OCI-LY7 (cell line): Measurements from ENCODE around the gene SEC22C. TPM values are rescaled to one million over a fixed set of nuclear protein-coding genes. Genes with fewer than 3 reads are reported as not detected.

ENCODE experiments used
- BruUV-seq: library from RNA; stranded (reverse); fragments of 400-500 nt; replicated peaks from 2 replicates; lab custom pipeline; 2021; lab: Mats Ljungman, UMichigan
- CTCF ChIA-PET: fragments of 300-600 bp; sonication (Branson Sonifier 250); formaldehyde crosslinking; loops from one replicate; lab custom pipeline; 2022; ENCODE audit warnings: antibody characterized with exemption; ENCODE audit not compliant: unreplicated experiment; lab: Charles Lee
- POLR2A ChIA-PET: fragments of 300-600 bp; sonication (Branson Sonifier 250); formaldehyde crosslinking; loops from one replicate; lab custom pipeline; 2022; ENCODE audit warnings: antibody characterized with exemption; lab: Charles Lee
- DNase-seq: peaks from one replicate; pipeline ENCODE4 v3.0.0-alpha.2; 2015; ENCODE audit warnings: low spot score
- H2AFZ ChIP-seq: fragments of 200-600 bp; sonication (generic), shearing (Covaris generic); 2 replicates; pipeline ENCODE4 v1.6.1; 2014; ENCODE audit warnings: mild to moderate bottlenecking, antibody characterized with exemption, low read length, moderate library complexity
- H3K27ac ChIP-seq: fragments of 200-600 bp; sonication (generic); 2 replicates; pipeline ENCODE4 v1.5.1; 2014; ENCODE audit warnings: mixed run types, low read depth, mild to moderate bottlenecking, moderate library complexity, low read length, inconsistent platforms; ENCODE audit not compliant: poor library complexity, severe bottlenecking
- H3K36me3 ChIP-seq: fragments of 200-600 bp; sonication (generic); 2 replicates; pipeline ENCODE4 v1.6.1; 2014; ENCODE audit warnings: mild to moderate bottlenecking, antibody characterized with exemption, low read length, moderate library complexity, mixed read lengths; ENCODE audit not compliant: insufficient read depth
- H3K4me1 ChIP-seq: fragments of 200-600 bp; sonication (generic); 2 replicates; pipeline ENCODE4 v1.5.1; 2014; ENCODE audit warnings: mild to moderate bottlenecking, low read length; ENCODE audit not compliant: insufficient read depth, poor library complexity, severe bottlenecking
- H3K4me2 ChIP-seq: fragments of 200-600 bp; sonication (generic); 2 replicates; pipeline ENCODE4 v1.6.1; 2014; ENCODE audit warnings: mild to moderate bottlenecking, low read length
- H3K4me3 ChIP-seq: fragments of 200-600 bp; sonication (generic); 2 replicates; pipeline ENCODE4 v1.5.1; 2014; ENCODE audit warnings: mild to moderate bottlenecking, low read depth, low read length; ENCODE audit not compliant: poor library complexity, severe bottlenecking
- H3K79me2 ChIP-seq: fragments of 200-600 bp; sonication (generic); 2 replicates; pipeline ENCODE4 v1.6.1; 2016; ENCODE audit warnings: low read depth, mild to moderate bottlenecking, low read length, moderate library complexity, mixed read lengths; ENCODE audit not compliant: insufficient read depth
- H3K9me2 ChIP-seq: fragments of 200-600 bp; sonication (generic); 2 replicates; pipeline ENCODE4 v1.6.1; 2016; ENCODE audit warnings: mild to moderate bottlenecking, low read length, mixed read lengths; ENCODE audit not compliant: insufficient read depth
- H3K9me3 ChIP-seq: fragments of 200-600 bp; sonication (generic); 2 replicates; pipeline ENCODE4 v1.6.1; 2014; ENCODE audit warnings: mild to moderate bottlenecking, mixed run types, low read length, mixed read lengths
- H4K20me1 ChIP-seq: fragments of 200-600 bp; sonication (generic); 2 replicates; pipeline ENCODE4 v1.6.1; 2014; ENCODE audit warnings: mild to moderate bottlenecking, antibody characterized with exemption, low read length, moderate library complexity, mixed read lengths; ENCODE audit not compliant: insufficient read depth
- EZH2phosphoT487 ChIP-seq: fragments of 200-600 bp; sonication (generic); IDR thresholded peaks from 2 replicates; pipeline ENCODE4 v1.6.1; 2018; ENCODE audit warnings: low read depth, borderline replicate concordance, mild to moderate bottlenecking, mixed run types, antibody characterized with exemption, low read length, moderate library complexity, mixed read lengths
- intact Hi-C: fragments of 100-400 bp; cut with micrococcal nuclease; formaldehyde crosslinking; loops from one replicate; pipeline ENCODE4 v1.10.0; 2022; ENCODE audit not compliant: unreplicated experiment
- total RNA-seq, 2 experiments: library from RNA; depleted of rRNA in 1 of 2; stranded (reverse); fragments of >200 nt in 1 of 2; shearing (Covaris generic) in 1 of 2; gene quantifications; 2 replicates each; pipeline ENCODE4 v1.2.3, GENCODE V29; 2014 to 2022
- TF ChIP-seq, protein P1 (sequence below): fragments of 200-600 bp; sonication (generic); conservative IDR thresholded peaks from 2 replicates; pipeline ENCODE4 v1.5.1; 2014; ENCODE audit warnings: mild to moderate bottlenecking, antibody characterized with exemption, low read length, moderate library complexity, mixed read lengths

SEC22C gene
- total RNA-seq, 2 experiments from 2014 or later: 33.0 to 36.2 TPM

DNA sequence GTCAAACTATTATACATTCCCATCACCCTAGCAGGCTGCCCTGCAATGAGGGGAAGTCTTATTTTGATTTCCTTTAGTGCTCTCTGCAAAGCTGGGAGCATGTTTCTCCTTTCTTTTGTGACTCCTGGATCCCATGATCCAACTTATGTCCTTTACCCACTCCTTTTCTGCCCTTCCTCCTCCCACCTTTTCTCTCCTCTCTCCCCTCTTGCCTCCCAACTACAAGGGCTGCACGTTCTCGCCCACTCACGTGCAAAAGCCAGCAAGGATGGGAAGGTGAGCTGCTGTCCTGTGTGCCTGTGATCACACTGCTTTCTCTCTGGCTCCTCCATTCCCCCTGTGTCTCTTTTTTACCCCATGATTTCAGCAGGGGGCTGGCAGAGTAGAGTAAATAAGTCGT lies 73.2 kb downstream of the SEC22C start:
- intact Hi-C loops: no loop called here
- no TSS peak for BruUV-seq
- DNase-seq: no peak
- H3K36me3 ChIP-seq: no peaks in the 10 kb centered on the region
- no peaks in the 10 kb centered on the region for H4K20me1 ChIP-seq
- no peak overlapping the region for H3K4me2 ChIP-seq
- H3K9me2 ChIP-seq: no peaks in the 10 kb centered on the region
- H2AFZ ChIP-seq: no peak overlapping the region
- H3K27ac ChIP-seq: no peak overlapping the region
- H3K9me3 ChIP-seq: no peaks in the 10 kb centered on the region
- no peaks in the 10 kb centered on the region for H3K79me2 ChIP-seq
- no peak overlapping the region for H3K4me3 ChIP-seq
- POLR2A ChIA-PET: no interaction called here
- TF ChIP-seq, protein P1, sequence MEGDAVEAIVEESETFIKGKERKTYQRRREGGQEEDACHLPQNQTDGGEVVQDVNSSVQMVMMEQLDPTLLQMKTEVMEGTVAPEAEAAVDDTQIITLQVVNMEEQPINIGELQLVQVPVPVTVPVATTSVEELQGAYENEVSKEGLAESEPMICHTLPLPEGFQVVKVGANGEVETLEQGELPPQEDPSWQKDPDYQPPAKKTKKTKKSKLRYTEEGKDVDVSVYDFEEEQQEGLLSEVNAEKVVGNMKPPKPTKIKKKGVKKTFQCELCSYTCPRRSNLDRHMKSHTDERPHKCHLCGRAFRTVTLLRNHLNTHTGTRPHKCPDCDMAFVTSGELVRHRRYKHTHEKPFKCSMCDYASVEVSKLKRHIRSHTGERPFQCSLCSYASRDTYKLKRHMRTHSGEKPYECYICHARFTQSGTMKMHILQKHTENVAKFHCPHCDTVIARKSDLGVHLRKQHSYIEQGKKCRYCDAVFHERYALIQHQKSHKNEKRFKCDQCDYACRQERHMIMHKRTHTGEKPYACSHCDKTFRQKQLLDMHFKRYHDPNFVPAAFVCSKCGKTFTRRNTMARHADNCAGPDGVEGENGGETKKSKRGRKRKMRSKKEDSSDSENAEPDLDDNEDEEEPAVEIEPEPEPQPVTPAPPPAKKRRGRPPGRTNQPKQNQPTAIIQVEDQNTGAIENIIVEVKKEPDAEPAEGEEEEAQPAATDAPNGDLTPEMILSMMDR: no peak
- no peak for TF ChIP-seq EZH2phosphoT487
- CTCF ChIA-PET: no interaction called here
- H3K4me1 ChIP-seq: peaks cover 7% of the 10 kb centered on the region

DNA sequence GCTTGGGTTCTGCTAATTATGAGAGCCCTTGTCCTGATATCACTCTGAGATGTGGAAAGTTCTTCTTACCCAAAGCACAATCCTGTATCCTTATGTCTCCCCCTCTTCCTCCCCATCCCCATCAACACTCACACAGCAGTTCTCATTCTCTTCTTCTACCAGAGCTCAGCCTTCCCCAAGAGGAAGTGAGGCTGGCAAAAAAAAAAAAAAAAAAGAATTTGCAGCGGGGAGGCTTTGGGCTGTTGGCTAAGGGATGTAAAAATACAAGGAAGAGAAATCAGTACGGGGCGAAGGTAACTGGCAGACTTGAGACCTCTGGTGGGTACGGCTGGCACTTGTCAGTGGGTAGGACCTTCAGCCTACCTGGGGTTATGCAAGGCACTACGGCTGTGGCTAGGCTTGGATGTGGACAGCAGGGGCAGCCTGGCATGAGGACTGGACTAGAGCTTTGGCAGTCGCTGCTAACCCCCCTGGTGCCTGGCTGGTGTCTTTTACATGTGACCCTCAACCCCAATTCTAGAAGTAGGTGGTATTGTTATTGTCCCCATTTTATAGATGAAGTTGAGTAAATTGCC lies 73.9 kb downstream of the SEC22C start:
- Histone ChIP-seq H3K9me3 (no peaks in the 10 kb centered on the region), H4K20me1 (no peaks in the 10 kb centered on the region), H3K79me2 (no peaks in the 10 kb centered on the region), H3K4me1 (peaks cover 7% of the 10 kb centered on the region), H3K4me3 (no peak overlapping the region), H3K27ac (no peak overlapping the region), H2AFZ (no peak overlapping the region), H3K9me2 (no peaks in the 10 kb centered on the region), H3K4me2 (no peak overlapping the region), H3K36me3 (no peaks in the 10 kb centered on the region)
- ChIA-PET POLR2A (interaction anchor here (0.7 kb wide), 1 partner anchor 804 kb away, joined by 3 read pairs; no protein-coding TSS in a partner anchor), CTCF (no interaction called here)
- no TSS peak for BruUV-seq
- no peak for DNase-seq
- TF ChIP-seq, protein P1: no peak
- no peak for TF ChIP-seq EZH2phosphoT487
- intact Hi-C loops: no loop called here

DNA sequence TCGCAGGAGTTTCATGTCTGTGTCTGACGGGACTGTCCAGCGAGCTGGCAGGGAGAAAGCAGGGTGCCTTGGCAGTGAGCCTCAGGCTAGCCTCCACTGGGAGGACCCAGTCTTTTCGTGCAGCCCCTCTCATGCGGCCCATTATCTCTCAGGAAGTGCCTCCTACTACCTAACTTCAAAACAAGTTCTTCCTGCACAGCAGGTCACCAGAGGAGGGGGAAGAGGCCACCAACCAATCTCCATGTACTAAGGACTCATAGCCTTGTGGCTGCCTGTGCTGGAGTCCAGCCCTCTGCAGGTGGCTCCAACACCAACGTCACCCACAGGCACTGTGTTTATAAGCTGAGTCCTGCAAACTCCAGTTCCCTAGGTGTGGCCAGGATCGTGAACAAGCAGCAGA lies 74.5 kb downstream of the SEC22C start:
- BruUV-seq: no TSS peak
- H4K20me1 ChIP-seq: no peaks in the 10 kb centered on the region
- H3K4me3 ChIP-seq: no peak overlapping the region
- no peaks in the 10 kb centered on the region for H3K36me3 ChIP-seq
- intact Hi-C loops: no loop called here
- TF ChIP-seq, protein P1: no peak
- TF ChIP-seq EZH2phosphoT487: no peak
- no peaks in the 10 kb centered on the region for H3K9me2 ChIP-seq
- no peak overlapping the region for H3K27ac ChIP-seq
- CTCF ChIA-PET: no interaction called here
- H3K4me1 ChIP-seq: peaks cover 7% of the 10 kb centered on the region
- no peaks in the 10 kb centered on the region for H3K79me2 ChIP-seq
- POLR2A ChIA-PET: interaction anchor here (0.7 kb wide), 1 partner anchor 803 kb away, joined by 3 read pairs; no protein-coding TSS in a partner anchor
- no peak overlapping the region for H2AFZ ChIP-seq
- H3K9me3 ChIP-seq: no peaks in the 10 kb centered on the region
- no peak overlapping the region for H3K4me2 ChIP-seq
- DNase-seq: no peak
